ENCODE results near the gene LRRC4B.

DNA sequence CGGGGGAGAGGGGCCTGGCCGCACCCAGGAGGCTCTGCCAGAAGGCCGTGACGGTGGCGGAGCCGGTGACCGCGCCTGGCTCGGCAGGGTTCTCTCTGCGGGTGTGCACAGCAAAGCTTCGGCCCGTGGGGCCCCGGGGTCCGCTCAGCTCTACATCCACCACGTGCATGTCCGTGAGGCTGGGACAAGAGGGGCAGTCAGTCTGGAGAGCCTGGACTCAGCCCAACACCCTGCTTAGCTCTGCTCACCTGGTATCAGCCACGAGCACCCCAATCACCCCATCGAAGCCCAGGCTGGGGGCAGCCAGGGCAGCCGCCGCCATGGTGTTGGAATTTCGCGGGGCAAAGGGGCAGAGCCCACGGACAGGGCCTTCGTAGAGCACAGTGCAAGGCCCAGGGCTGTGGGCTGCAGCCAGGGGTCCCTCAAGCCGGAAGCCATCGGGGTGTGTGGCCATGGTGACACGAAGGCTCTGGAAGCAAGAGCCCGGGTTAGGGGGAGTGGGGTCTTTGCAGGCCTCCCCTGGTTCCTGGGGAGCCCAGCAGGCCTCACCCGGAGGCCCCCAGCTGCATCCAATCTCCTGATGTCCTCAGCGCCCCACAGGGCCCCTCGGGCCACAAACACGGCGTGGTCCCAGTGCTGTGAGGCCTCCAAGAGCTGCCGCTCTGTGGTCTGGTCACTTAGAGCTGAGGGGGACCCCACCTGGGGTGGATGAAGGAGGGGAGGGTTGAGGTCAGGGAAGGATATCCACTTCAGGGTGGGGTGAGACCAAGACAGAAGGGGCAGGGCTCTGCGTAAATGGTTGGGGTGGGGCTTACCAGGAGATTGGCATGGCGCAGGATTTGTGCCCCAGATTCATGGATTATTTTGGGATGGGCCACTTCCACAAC is 55.9 kb downstream of the LRRC4B start:
- no peak for TF ChIP-seq JUN (IDR thresholded peaks at IDR 0.05; ENCODE audit: low read depth, low read length)
- TF ChIP-seq CTCF (IDR thresholded peaks at IDR 0.05; ENCODE audit: control extremely low read depth in 1 of 3, insufficient read depth in 1 of 3, low read depth in 1 of 3, low read length in 3 of 3), result no peak
- no peak for TF ChIP-seq FOSL1 (IDR thresholded peaks at IDR 0.05; ENCODE audit: insufficient read depth, low read depth, low read length)
- TF ChIP-seq MAX (IDR thresholded peaks at IDR 0.05), result no peak
- TF ChIP-seq EZH2 (IDR thresholded peaks at IDR 0.05; ENCODE audit: low read depth, low read length, severe bottlenecking), result no peak
- TF ChIP-seq HDAC6 (IDR thresholded peaks at IDR 0.05; ENCODE audit: low read depth, low read length), result no peak
- TF ChIP-seq KDM1A (IDR thresholded peaks at IDR 0.05; ENCODE audit: borderline replicate concordance, low read length), result no peak
- TF ChIP-seq EP300 (IDR thresholded peaks at IDR 0.05; ENCODE audit: borderline replicate concordance in 1 of 2, low read depth in 2 of 2, low read length in 2 of 2), result no peak
- no peak for TF ChIP-seq CEBPB (IDR thresholded peaks at IDR 0.05; ENCODE audit: low read depth, low read length)
- TF ChIP-seq CHD2 (IDR thresholded peaks at IDR 0.05; ENCODE audit: low read length), result no peak
- TF ChIP-seq ASH2L (IDR thresholded peaks at IDR 0.05; ENCODE audit: low read length), result no peak
- no peak for TF ChIP-seq TEAD4 (IDR thresholded peaks at IDR 0.05; ENCODE audit: low read depth, low read length)
- no peak for TF ChIP-seq POLR2AphosphoS5 (IDR thresholded peaks at IDR 0.05; ENCODE audit: low read depth, low read length)
- TF ChIP-seq POLR2A (IDR thresholded peaks at IDR 0.05; ENCODE audit: control extremely low read depth in 1 of 2, low read depth in 2 of 2, low read length in 2 of 2), result no peak
